GM13976 (cell line): ENCODE measurements around the gene ATXN8OS.
"Not testable (repeated sequence)": the region's sequence is repeated elsewhere in the genome, so short reads cannot be mapped to it uniquely, and the experiment has no call there.

Experiments used
- DNase-seq: peaks from one replicate; pipeline ENCODE4 v3.0.0; 2012; ENCODE audit warnings: low spot score
- in situ Hi-C: fragments of 300-500 bp; cut with MboI; formaldehyde crosslinking; loops from one replicate; pipeline ENCODE4 v1.12.0; 2022; ENCODE audit warnings: low sequenced_read_pairs, mixed read lengths, inconsistent platforms; ENCODE audit not compliant: unreplicated experiment
- TF ChIP-seq, protein P1 (sequence below): IDR thresholded peaks from 2 replicates; pipeline ENCODE4 v1.5.1; 2012; ENCODE audit warnings: borderline replicate concordance, mild to moderate bottlenecking; ENCODE audit not compliant: insufficient read depth; ENCODE audit errors: extremely low read depth, missing control alignments, control extremely low read depth

ATXN8OS gene

DNA sequence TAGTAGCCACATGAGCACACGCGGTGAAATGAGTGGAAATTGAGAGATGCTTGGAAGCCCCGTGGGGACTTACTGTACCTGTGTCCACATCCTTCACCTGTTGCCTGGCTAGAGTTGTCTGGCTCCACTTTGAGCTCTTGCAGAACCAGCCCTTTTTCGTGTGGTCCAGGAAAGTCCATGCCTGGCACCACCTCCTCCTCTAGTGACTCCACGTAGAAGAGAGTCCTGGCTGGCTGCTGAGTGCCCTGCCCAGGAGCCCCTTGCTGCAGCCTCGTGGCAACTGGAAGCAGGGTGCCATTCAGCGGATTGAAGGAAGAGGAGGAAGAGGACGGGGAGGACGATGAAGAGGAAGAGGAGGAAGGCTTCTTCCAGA lies 515 bp upstream of the ATXN8OS start:
- no peak for DNase-seq
- in situ Hi-C loops, result no loop called here
- TF ChIP-seq, protein P1, sequence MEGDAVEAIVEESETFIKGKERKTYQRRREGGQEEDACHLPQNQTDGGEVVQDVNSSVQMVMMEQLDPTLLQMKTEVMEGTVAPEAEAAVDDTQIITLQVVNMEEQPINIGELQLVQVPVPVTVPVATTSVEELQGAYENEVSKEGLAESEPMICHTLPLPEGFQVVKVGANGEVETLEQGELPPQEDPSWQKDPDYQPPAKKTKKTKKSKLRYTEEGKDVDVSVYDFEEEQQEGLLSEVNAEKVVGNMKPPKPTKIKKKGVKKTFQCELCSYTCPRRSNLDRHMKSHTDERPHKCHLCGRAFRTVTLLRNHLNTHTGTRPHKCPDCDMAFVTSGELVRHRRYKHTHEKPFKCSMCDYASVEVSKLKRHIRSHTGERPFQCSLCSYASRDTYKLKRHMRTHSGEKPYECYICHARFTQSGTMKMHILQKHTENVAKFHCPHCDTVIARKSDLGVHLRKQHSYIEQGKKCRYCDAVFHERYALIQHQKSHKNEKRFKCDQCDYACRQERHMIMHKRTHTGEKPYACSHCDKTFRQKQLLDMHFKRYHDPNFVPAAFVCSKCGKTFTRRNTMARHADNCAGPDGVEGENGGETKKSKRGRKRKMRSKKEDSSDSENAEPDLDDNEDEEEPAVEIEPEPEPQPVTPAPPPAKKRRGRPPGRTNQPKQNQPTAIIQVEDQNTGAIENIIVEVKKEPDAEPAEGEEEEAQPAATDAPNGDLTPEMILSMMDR, result no peak

DNA sequence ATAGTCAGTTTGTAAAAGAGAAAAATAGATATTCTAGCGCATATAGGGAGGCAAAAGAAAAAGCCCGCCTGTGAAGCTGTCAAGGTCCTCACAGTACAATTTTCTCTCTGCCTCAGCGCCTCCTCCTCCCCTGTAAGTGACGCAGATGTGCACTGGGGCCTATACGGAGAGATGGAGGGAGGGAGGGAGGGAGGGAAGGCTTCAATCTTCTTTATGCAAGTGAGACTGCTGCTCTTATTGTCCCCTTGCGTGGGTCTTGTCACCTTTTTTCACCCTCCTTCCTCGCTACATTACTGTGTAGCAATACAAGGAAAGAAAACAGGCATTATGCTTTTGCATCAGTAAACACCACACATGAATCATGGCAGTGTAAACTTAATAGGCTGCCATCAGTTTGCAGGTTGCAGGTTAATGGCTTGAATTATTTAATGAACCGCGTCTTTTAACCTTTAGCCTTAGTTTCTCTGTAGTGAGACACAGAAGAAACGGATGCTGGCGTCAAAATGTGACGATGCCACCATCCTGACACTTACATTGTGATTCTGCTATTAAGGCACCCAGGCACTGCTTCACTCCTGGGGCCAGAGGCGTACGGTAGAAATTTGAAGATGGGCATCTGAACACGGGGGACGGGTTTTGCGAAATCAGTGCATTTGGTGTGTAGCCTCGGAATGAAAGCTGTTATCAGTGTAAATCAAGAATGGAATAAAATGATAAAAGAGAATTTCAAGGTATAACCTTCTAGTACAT lies 905 bp downstream of the ATXN8OS start, which contains the start of gene KLHL1:
Gene KLHL1 (minus strand): TSS at position 97 of the 750 bp plus-strand sequence. CDS start 753 bp downstream, outside the sequence.
- no peak for DNase-seq
- in situ Hi-C loops, result no loop called here
- TF ChIP-seq, protein P1, result no peak

DNA sequence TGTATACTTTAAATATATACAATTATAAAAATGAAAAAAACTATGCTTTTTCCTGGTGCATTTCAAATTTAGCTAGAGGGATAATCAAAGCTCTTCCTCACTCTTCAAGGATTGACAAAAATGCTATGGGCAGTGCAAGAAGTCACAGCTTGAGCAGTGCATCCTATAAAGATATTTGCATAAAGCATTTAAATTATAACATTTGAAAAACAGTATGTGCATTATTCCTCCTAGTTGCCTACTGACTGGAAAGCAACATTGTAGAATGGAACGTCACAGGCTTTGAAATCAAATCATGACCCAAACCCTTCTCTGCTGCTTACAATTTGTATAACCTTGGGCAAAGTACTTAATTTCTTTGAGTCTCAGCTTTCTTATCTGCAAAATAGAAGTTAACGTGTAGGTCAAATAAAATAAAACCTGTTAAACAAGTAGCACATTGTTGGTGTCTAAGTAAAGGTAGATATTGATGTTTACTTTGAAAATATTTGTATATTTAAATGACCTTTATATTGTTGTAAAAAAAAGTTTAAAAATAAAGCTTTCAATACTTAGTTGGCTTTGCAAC lies 9.8 kb downstream of the ATXN8OS start:
- no peak for DNase-seq
- in situ Hi-C loops, result no loop called here
- TF ChIP-seq, protein P1, result no peak

DNA sequence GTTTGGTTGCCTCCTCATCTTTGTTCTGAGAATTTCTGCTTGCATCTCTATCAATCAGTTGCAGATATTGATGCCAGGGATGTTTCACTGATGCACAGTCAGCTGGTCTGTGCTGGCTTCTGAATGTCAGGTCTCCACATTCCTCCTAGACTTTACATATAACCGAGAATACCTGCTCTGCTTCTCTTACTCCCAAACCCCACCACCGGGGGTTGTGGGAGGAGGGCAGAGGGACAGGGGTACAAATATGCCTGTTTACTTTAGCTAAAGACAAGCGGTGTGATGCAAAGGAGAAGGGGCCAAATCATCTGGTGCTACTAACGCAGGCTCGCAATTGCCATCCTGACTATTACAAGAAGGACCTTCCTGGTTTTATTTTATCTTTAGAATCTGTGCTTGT lies 18.1 kb downstream of the ATXN8OS start:
- TF ChIP-seq, protein P1, result no peak
- no peak for DNase-seq
- in situ Hi-C loops, result no loop called here

DNA sequence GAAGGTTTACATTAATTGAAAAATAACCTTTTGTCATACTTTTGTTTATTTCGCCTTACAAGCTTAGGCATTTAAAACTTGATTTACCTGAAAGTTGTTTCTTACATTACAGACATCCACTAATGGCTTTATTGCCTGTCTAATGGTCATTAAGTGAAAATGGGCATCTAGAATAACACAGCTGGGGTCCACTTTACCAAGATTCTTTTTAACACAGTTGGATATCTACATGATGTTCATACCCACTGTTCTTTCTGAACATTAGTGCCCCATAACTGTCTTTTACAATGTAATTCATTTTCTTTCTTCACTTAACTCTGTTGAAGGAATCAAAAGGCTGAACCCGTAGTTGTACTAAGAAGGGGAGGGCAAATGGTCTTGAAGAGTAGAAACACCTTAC lies 20.5 kb downstream of the ATXN8OS start:
- TF ChIP-seq, protein P1, result no peak

DNA sequence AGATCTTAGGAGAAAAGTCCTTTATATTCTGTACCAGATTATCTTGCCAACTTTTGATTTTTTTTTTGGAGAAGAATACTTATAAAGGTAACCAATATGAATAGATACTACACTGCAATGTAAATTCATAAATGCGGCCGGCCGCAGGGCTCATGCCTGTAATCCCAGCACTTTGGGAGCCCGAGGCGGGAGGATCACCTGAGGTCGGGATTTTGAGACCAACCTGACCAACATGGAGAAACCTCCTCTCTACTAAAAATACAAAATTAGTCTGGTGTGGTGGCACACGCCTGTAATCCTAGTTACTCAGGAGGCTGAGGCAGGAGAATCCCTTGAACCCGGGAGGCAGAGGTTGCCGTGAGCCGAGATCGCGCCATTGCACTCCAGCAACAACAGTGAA lies 35.0 kb downstream of the ATXN8OS start:
- in situ Hi-C loops, DNase-seq: not testable (repeated sequence)

More for the DNA sequence above, 20.5 kb downstream of the ATXN8OS start:
- no peak for DNase-seq
- in situ Hi-C loops, result no loop called here

DNA sequence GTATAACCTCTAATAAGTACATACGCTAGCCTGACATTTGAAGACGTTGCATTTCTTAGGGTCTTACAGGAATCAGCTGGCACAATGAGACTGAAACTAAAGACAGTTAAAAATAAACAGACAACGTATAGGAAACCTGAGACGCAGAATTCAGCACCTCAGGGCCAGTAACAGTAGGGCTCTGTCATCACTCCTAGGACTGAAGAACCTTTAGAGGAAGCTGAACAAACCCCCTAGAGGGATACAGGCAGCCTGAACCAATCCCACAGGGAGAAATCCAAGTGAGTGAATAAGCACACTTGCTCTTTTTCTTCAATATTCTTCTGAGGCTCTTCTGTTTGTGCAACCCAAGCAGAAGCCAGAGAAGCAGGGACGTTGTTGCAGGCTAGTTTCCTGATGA lies 54.5 kb downstream of the ATXN8OS start:
- in situ Hi-C loops, result no loop called here
- TF ChIP-seq, protein P1, result no peak
- DNase-seq, result no peak
